GM19455 (cell line): ENCODE results near the gene OR10A3.

ENCODE experiments used
- ATAC-seq: cut with Tn5 transposase; IDR thresholded peaks from one replicate; pipeline ENCODE4 v1.9.1; 2021; ENCODE audit not compliant: unreplicated experiment

Gene OR10A3

GRCh38 chr11:7893796-7894195 lies 47.7 kb downstream of the OR10A3 start:
- ATAC-seq: no peak

- ATAC-seq: peak; percentile 90
These were observed 48.7 kb downstream of the OR10A3 start for GRCh38 chr11:7892840-7893254.

- ATAC-seq: peak; percentile 64
These were observed 49.3 kb downstream of the OR10A3 start for GRCh38 chr11:7892059-7892699.

- no peak for ATAC-seq
These were observed 50.9 kb downstream of the OR10A3 start for GRCh38 chr11:7890417-7891172.

- no peak for ATAC-seq
These were observed 51.5 kb downstream of the OR10A3 start for GRCh38 chr11:7889985-7890384.
